GM12801 (cell line): Measurements from ENCODE around the gene MAPK7.

Experiments
- TF ChIP-seq, protein P1 (sequence below): IDR thresholded peaks from one replicate; pipeline ENCODE4 v1.5.1; 2011; ENCODE audit warnings: control low read depth; ENCODE audit not compliant: insufficient read length; ENCODE audit errors: extremely low read depth

MAPK7 gene

GRCh38 chr17:19378416-19379360 is at the start of gene MAPK7:
MAPK7 (plus strand) TSS chr17:19378498; CDS start chr17:19378901, 403 bp downstream.
- TF ChIP-seq, protein P1, sequence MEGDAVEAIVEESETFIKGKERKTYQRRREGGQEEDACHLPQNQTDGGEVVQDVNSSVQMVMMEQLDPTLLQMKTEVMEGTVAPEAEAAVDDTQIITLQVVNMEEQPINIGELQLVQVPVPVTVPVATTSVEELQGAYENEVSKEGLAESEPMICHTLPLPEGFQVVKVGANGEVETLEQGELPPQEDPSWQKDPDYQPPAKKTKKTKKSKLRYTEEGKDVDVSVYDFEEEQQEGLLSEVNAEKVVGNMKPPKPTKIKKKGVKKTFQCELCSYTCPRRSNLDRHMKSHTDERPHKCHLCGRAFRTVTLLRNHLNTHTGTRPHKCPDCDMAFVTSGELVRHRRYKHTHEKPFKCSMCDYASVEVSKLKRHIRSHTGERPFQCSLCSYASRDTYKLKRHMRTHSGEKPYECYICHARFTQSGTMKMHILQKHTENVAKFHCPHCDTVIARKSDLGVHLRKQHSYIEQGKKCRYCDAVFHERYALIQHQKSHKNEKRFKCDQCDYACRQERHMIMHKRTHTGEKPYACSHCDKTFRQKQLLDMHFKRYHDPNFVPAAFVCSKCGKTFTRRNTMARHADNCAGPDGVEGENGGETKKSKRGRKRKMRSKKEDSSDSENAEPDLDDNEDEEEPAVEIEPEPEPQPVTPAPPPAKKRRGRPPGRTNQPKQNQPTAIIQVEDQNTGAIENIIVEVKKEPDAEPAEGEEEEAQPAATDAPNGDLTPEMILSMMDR = no peak

- TF ChIP-seq, protein P1 = no peak
These were observed 49.2 kb upstream of the MAPK7 start for GRCh38 chr17:19329136-19329535.

- TF ChIP-seq, protein P1 = no peak
These were observed 48.5 kb upstream of the MAPK7 start for GRCh38 chr17:19329839-19330238.

DNA sequence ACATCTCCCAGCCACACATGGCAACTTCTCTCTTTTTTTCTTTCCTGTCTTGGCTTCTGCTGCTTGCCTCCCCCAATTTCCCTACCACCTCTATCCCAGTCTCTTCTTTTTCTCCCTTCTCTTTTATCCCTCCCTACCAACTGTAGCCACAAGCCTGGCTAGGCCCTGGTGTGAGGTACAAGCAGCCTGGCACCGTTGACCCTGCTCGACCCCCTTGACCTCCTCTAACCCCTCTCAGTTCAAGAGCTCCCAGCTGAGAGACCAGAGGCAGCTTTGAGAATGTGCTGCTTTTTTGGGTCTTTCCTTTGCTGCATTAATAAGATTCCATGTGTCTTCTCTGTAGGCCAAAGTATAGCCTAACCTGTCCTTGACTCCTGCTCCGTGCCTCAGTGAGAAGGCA is 48.0 kb upstream of the MAPK7 start:
- TF ChIP-seq, protein P1 = no peak

DNA sequence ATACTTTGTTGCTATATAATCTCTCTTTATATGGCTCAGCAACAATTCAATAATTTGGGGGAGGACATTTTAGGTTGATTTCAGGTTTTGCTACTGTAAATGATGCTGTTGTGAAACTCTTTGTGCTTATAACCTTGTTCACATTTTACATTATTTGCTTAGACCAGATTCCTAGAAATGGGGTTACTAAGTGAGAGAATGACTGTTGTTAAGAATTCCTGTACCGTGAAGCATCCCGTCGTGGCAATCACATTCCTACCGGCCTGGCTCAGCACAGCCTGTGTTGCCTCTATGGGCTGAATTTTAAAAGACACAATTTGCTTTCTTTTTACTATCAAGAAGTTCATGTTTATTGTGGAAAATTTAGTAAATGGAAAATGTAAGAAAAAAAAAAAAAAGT is 47.2 kb upstream of the MAPK7 start:
- TF ChIP-seq, protein P1 = no peak

- TF ChIP-seq, protein P1 = no peak
These were observed 46.6 kb upstream of the MAPK7 start for GRCh38 chr17:19331543-19332245.

GRCh38 chr17:19332371-19333131 is 45.7 kb upstream of the MAPK7 start:
- TF ChIP-seq, protein P1 = no peak
